Sigmoid colon (tissue), 7 donors: ENCODE measurements around the gene NUDT3. TPM values are rescaled to one million over a fixed set of nuclear protein-coding genes. Genes with fewer than 3 reads are reported as not detected.
"Not testable (repeated sequence)": the region's sequence is repeated elsewhere in the genome, so short reads cannot be mapped to it uniquely, and the experiment has no call there.

Experiments
- DNase-seq: peaks from one replicate; pipeline ENCODE4 v3.0.0-alpha.2; 2019
- H3K27ac ChIP-seq, 4 donors: fragments of 200-600 bp; sonication (generic); one replicate each; pipeline ENCODE4 v1.5.1; 2016 to 2019; ENCODE audit warnings: mild to moderate bottlenecking in 1 of 4
- H3K27me3 ChIP-seq, 3 donors: fragments of 200-600 bp; sonication (generic); one replicate each; pipeline ENCODE4 v1.5.1; 2019; ENCODE audit warnings: mild to moderate bottlenecking in 1 of 3
- H3K36me3 ChIP-seq, 4 donors: fragments of 200-600 bp; sonication (generic); one replicate each; pipeline ENCODE4 v1.5.1; 2016 to 2019
- H3K4me1 ChIP-seq, 4 donors: fragments of 200-600 bp; sonication (generic); one replicate each; pipeline ENCODE4 v1.5.1; 2017 to 2019
- H3K4me3 ChIP-seq, 4 donors: fragments of 200-600 bp; sonication (generic); one replicate each; pipeline ENCODE4 v1.5.1; 2017 to 2019; ENCODE audit warnings: mild to moderate bottlenecking in 2 of 4, moderate library complexity in 1 of 4
- H3K9me3 ChIP-seq, 4 donors: fragments of 200-600 bp in 3 of 4; sonication (generic) in 3 of 4; one replicate each; pipeline versions ENCODE4 v1.5.1 to v1.6.1; 2013 to 2019
- CTCF ChIP-seq, 4 experiments: fragments of 450-650 bp in 3 of 4; fragments of 200-600 bp in 1 of 4; IDR thresholded peaks; one replicate each; pipeline ENCODE4 v1.5.1; 2016 to 2019; ENCODE audit warnings: antibody characterized with exemption in 4 of 4, mild to moderate bottlenecking in 3 of 4, moderate library complexity in 2 of 4
- EP300 ChIP-seq, 4 donors: sonication (generic); formaldehyde crosslinking; IDR thresholded peaks; one replicate each; pipeline ENCODE4 v1.6.1; 2017; ENCODE audit warnings: antibody characterized with exemption in 4 of 4
- POLR2A ChIP-seq, 2 donors: fragments of 450-650 bp; IDR thresholded peaks; one replicate each; pipeline ENCODE4 v1.6.1; 2016; ENCODE audit warnings: antibody characterized with exemption in 2 of 2, mild to moderate bottlenecking in 2 of 2, moderate library complexity in 2 of 2
- POLR2AphosphoS5 ChIP-seq, 4 donors: sonication (generic); formaldehyde crosslinking; IDR thresholded peaks; one replicate each; pipeline ENCODE4 v1.6.1; 2017; ENCODE audit warnings: antibody characterized with exemption in 4 of 4
- WGBS, 2 donors: extraction: QIAGEN DNeasy Blood & Tissue Kit; methylation state at CpG; one replicate each; pipeline ENCODE4 v1.1.7; 2013; 5-methylcytosine and 5-hydroxymethylcytosine counted together
- intact Hi-C: fragments of 100-400 bp; cut with DNase I; formaldehyde crosslinking; loops from one replicate; pipeline ENCODE4 v1.15.1; 2023
- polyA plus RNA-seq, 3 donors: library from polyadenylated mRNA; stranded (reverse); fragments of 200-250 nt; gene quantifications; one replicate each; pipeline ENCODE4 v1.2.3, GENCODE V29; 2013
- total RNA-seq, 4 donors: library from RNA; depleted of rRNA; stranded (reverse); fragments of >200 nt; gene quantifications; one replicate each; pipeline ENCODE4 v1.1.0, GENCODE V29; 2016
- donor health status: healthy with polysubstance abuse.
- donor health status: Bipolar disorder and iron deficiency.
- donor health status: healthy.

Gene NUDT3
- total and polyA plus RNA-seq, 7 donors, result 6.0 to 45.7 (median 31.4) TPM

GRCh38 chr6:34378470-34378869 lies 14.0 kb downstream of the NUDT3 start:
- no peaks in the 10 kb centered on the region for H3K9me3 ChIP-seq
- no peak for DNase-seq
- no peak for TF ChIP-seq EP300 (IDR thresholded peaks at IDR 0.05)
- TF ChIP-seq POLR2A (IDR thresholded peaks at IDR 0.05), result no peak
- TF ChIP-seq POLR2AphosphoS5 (IDR thresholded peaks at IDR 0.05), result no peak
- no peak for TF ChIP-seq CTCF (IDR thresholded peaks at IDR 0.05)

GRCh38 chr6:34377984-34378383 lies 14.5 kb downstream of the NUDT3 start:
- TF ChIP-seq POLR2AphosphoS5 (IDR thresholded peaks at IDR 0.05), result no peak
- Histone ChIP-seq H3K27me3 (no peaks in the 10 kb centered on the region), H3K36me3 (no peaks in the 10 kb centered on the region), H3K27ac (no peak overlapping the region), H3K9me3 (no peaks in the 10 kb centered on the region), H3K4me1 (peaks cover 0 to 16% (median 6%) of the 10 kb centered on the region in 4 donors), H3K4me3 (no peak overlapping the region)
- intact Hi-C loops, result no loop called here
- WGBS, 2 donors, result 99% methylated on average over 5 of the region's 5 CpGs
- DNase-seq, result no peak

More at GRCh38 chr6:34378470-34378869, 14.0 kb downstream of the NUDT3 start:
- peaks cover 0 to 17% (median 10%) of the 10 kb centered on the region in 4 donors for H3K4me1 ChIP-seq
- 95 to 98% methylated on average over 2 of the region's 2 CpGs for WGBS, 2 donors
- no peaks in the 10 kb centered on the region for H3K36me3 ChIP-seq
- intact Hi-C loops, result no loop called here
- no peak overlapping the region for H3K27ac ChIP-seq
- no peak overlapping the region for H3K4me3 ChIP-seq
- no peaks in the 10 kb centered on the region for H3K27me3 ChIP-seq

GRCh38 chr6:34377571-34377970 lies 14.9 kb downstream of the NUDT3 start:
- H3K36me3 ChIP-seq, H3K9me3 ChIP-seq, H3K27ac ChIP-seq, H3K27me3 ChIP-seq, intact Hi-C loops, H3K4me3 ChIP-seq, DNase-seq: not testable (repeated sequence)
- WGBS, 2 donors, result 94 to 96% methylated on average over 5 of the region's 5 CpGs
- peaks cover 0 to 15% (median 5%) of the 10 kb centered on the region in 4 donors for H3K4me1 ChIP-seq

- no peak for DNase-seq
- Histone ChIP-seq H3K4me1 (peaks cover 0 to 15% (median 5%) of the 10 kb centered on the region in 4 donors), H3K9me3 (no peaks in the 10 kb centered on the region), H3K27ac (no peak overlapping the region), H3K27me3 (no peaks in the 10 kb centered on the region), H3K4me3 (no peak overlapping the region), H3K36me3 (no peaks in the 10 kb centered on the region)
- intact Hi-C loops, result no loop called here
- 95 to 96% methylated on average over 5 of the region's 5 CpGs for WGBS, 2 donors
- no peak for TF ChIP-seq CTCF (IDR thresholded peaks at IDR 0.05)
- no peak for TF ChIP-seq POLR2AphosphoS5 (IDR thresholded peaks at IDR 0.05)
- no peak for TF ChIP-seq POLR2A (IDR thresholded peaks at IDR 0.05)
- no peak for TF ChIP-seq EP300 (IDR thresholded peaks at IDR 0.05)
Observed at GRCh38 chr6:34375833-34376232, 16.6 kb downstream of the NUDT3 start.

GRCh38 chr6:34374508-34374907 lies 18.0 kb downstream of the NUDT3 start:
- H3K4me1 ChIP-seq, result peaks cover 0 to 15% (median 5%) of the 10 kb centered on the region in 4 donors
- H3K4me3 ChIP-seq, result no peak overlapping the region
- H3K36me3 ChIP-seq, result no peaks in the 10 kb centered on the region
- H3K27ac ChIP-seq, result no peak overlapping the region
- WGBS, 2 donors, result 77 to 82% methylated on average over 4 of the region's 4 CpGs
- intact Hi-C loops, result no loop called here
- no peak for DNase-seq
- no peaks in the 10 kb centered on the region for H3K9me3 ChIP-seq
- TF ChIP-seq POLR2A (IDR thresholded peaks at IDR 0.05) (no peak), EP300 (IDR thresholded peaks at IDR 0.05) (no peak), CTCF (IDR thresholded peaks at IDR 0.05) (no peak), POLR2AphosphoS5 (IDR thresholded peaks at IDR 0.05) (no peak)
- no peaks in the 10 kb centered on the region for H3K27me3 ChIP-seq

- Histone ChIP-seq H3K4me1 (peaks cover 0 to 15% (median 5%) of the 10 kb centered on the region in 4 donors), H3K27ac (no peak overlapping the region), H3K4me3 (no peak overlapping the region), H3K27me3 (no peaks in the 10 kb centered on the region), H3K9me3 (no peaks in the 10 kb centered on the region), H3K36me3 (no peaks in the 10 kb centered on the region)
- no peak for DNase-seq
- TF ChIP-seq POLR2AphosphoS5 (IDR thresholded peaks at IDR 0.05) (no peak), CTCF (IDR thresholded peaks at IDR 0.05) (no peak), POLR2A (IDR thresholded peaks at IDR 0.05) (no peak), EP300 (IDR thresholded peaks at IDR 0.05) (no peak)
- 75 to 82% methylated on average over 3 of the region's 3 CpGs for whole genome bisulfite sequencing, 2 donors
- intact Hi-C loops, result no loop called here
Observed at GRCh38 chr6:34374069-34374468, 18.4 kb downstream of the NUDT3 start.
